ENCODE results near the gene RPS5.
"Not testable (repeated sequence)": the region's sequence is repeated elsewhere in the genome, so short reads cannot be mapped to it uniquely, and the experiment has no call there.

The RPS5 gene

GRCh38 chr19:58386576-58387337, at the start of gene RPS5:
Gene RPS5, plus strand, starts transcription at chr19:58387269. Its CDS starts 869 bp downstream, at chr19:58388138.
- ATAC-seq, result peak; percentile 91 to 92

GRCh38 chr19:58338336-58338735, 48.7 kb upstream of the RPS5 start:
- no peak for ATAC-seq

GRCh38 chr19:58338825-58339558, 48.1 kb upstream of the RPS5 start:
- no peak for ATAC-seq

- peak; percentile 22 to 26 for ATAC-seq
Measured at GRCh38 chr19:58345558-58345957, 41.5 kb upstream of the RPS5 start.

GRCh38 chr19:58346961-58347929, 39.8 kb upstream of the RPS5 start:
- peak; percentile 89 to 94 for ATAC-seq

GRCh38 chr19:58348080-58348479, 39.0 kb upstream of the RPS5 start:
- not testable (repeated sequence) for ATAC-seq

- no peak for ATAC-seq
Measured at GRCh38 chr19:58349590-58349989, 37.5 kb upstream of the RPS5 start.

GRCh38 chr19:58350001-58350861, 36.8 kb upstream of the RPS5 start:
- no peak for ATAC-seq

GRCh38 chr19:58350871-58351557, 36.1 kb upstream of the RPS5 start:
- ATAC-seq, result no peak

GRCh38 chr19:58351558-58351878, 35.6 kb upstream of the RPS5 start:
- no peak for ATAC-seq

GRCh38 chr19:58351990-58352755, 34.9 kb upstream of the RPS5 start:
- no peak for ATAC-seq

GRCh38 chr19:58352760-58353671, 34.1 kb upstream of the RPS5 start, which contains the start of gene A1BG:
Gene A1BG, minus strand, starts transcription at chr19:58353492. Its CDS starts 55 bp downstream, at chr19:58353437.
- ATAC-seq, result no peak

GRCh38 chr19:58353717-58354477, 33.2 kb upstream of the RPS5 start:
- ATAC-seq, result no peak

GRCh38 chr19:58354478-58355030, 32.5 kb upstream of the RPS5 start:
- no peak for ATAC-seq

- no peak for ATAC-seq
Measured at GRCh38 chr19:58355215-58355796, 31.8 kb upstream of the RPS5 start.

GRCh38 chr19:58355908-58356765, 30.9 kb upstream of the RPS5 start:
- peak; percentile 53 to 60 for ATAC-seq

All from activated CD4-positive, CD25-positive, alpha-beta regulatory T cell treated with anti-CD3 and anti-CD28 coated beads, Interleukin-2, amount 50 U/mL, for 24 hours (primary cell).